ENCODE measurements around the gene LRRC9. TPM values are rescaled to one million over a fixed set of nuclear protein-coding genes. Genes with fewer than 3 reads are reported as not detected.

Gene LRRC9
- total and polyA plus RNA-seq, 2 donors from 2014 or later = not detected

DNA sequence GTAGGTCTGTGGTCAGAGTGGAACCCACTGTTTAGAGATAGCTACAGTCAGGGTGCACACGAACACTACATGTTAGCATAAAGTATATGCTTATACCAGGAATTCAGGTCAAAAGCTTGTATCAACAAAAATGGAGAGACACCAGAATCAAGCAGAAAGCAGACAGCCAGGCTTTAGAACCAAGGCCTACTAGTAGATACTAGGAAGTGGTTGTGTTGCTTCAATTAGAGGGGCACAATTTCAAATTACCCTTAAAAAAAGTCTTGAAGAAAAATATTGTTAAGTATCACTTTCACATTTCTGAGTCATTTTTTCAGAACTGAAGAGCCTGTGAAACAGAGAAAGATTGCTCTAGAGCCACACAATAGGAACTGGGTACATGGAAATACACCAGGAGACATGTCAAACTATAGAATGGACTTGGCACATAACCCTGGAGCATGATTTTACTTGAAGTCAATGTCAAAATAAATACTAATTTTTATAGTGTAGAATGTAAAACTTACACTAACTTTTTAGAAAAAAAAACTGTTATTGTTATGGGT is 41.6 kb downstream of the LRRC9 start:
- H3K36me3 ChIP-seq (ENCODE audit: control insufficient read depth in 2 of 3, insufficient read depth in 3 of 3, low read length in 3 of 3) = no peaks in the 10 kb centered on the region
- no peaks in the 10 kb centered on the region for H3K27me3 ChIP-seq (ENCODE audit: control insufficient read depth, insufficient read depth, low read length)
- H3K9ac ChIP-seq (ENCODE audit: low read length in 3 of 3) = no peak overlapping the region
- FAIRE-seq (no peak), DNase-seq (no peak)
- H3K4me3 ChIP-seq (ENCODE audit: low read length in 3 of 3) = no peak overlapping the region
- H3K27ac ChIP-seq (ENCODE audit: low read depth in 2 of 2, low read length in 2 of 2) = no peak overlapping the region
- TF ChIP-seq, protein P1, sequence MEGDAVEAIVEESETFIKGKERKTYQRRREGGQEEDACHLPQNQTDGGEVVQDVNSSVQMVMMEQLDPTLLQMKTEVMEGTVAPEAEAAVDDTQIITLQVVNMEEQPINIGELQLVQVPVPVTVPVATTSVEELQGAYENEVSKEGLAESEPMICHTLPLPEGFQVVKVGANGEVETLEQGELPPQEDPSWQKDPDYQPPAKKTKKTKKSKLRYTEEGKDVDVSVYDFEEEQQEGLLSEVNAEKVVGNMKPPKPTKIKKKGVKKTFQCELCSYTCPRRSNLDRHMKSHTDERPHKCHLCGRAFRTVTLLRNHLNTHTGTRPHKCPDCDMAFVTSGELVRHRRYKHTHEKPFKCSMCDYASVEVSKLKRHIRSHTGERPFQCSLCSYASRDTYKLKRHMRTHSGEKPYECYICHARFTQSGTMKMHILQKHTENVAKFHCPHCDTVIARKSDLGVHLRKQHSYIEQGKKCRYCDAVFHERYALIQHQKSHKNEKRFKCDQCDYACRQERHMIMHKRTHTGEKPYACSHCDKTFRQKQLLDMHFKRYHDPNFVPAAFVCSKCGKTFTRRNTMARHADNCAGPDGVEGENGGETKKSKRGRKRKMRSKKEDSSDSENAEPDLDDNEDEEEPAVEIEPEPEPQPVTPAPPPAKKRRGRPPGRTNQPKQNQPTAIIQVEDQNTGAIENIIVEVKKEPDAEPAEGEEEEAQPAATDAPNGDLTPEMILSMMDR (IDR thresholded peaks at IDR 0.05; ENCODE audit: borderline replicate concordance, extremely low read depth, insufficient read depth) = no peak
- no peaks in the 10 kb centered on the region for H3K9me3 ChIP-seq (ENCODE audit: control insufficient read depth in 2 of 3, insufficient read depth in 1 of 3, low read length in 3 of 3)
- H3K4me1 ChIP-seq (ENCODE audit: control insufficient read depth in 2 of 3, insufficient read depth in 2 of 3, low read depth in 1 of 3, low read length in 3 of 3) = no peaks in the 10 kb centered on the region
- intact Hi-C loops (cut with DNase I) = loop anchor here (10.0 kb wide), 1 partner anchor 233 kb away; no protein-coding TSS in a partner anchor

DNA sequence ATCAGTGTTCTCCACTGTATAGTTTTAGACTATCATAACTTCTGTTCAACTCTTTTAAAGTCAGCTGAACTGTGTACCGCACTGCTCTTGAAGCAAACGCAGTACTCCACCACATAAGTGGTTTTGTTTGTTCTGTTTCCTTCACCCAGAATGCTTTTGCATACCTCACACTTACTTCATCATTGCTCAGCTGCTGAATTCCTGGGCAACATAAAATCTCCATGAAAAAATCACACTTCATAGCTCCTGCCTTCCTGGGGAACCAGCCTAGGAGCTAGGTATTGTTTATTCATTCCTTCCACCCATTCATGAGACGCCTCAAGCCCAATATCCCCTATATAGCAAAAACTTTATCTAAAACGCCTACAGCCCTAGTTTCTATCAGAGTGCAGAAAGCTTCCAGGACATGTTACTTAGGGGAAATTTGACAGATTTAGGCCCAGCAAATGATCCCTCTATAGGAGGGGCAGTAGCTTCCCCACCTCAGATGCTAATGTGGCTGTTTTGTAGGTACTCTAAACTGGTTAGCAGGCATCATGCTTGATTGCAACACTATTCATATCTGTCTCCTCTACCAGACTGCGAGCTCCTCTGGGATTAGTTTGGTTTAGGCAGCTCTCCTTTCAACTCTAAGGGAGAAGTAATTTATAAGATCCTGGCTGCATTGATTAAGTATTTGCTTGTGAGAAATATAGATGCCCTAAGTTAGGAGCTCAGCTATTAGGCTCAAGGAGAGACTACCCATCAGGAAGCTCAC is 44.5 kb downstream of the LRRC9 start:
- FAIRE-seq (no peak), DNase-seq (no peak)
- TF ChIP-seq, protein P1 (IDR thresholded peaks at IDR 0.05; ENCODE audit: borderline replicate concordance, extremely low read depth, insufficient read depth) = no peak
- Histone ChIP-seq H3K27me3 (ENCODE audit: control insufficient read depth, insufficient read depth, low read length) (no peaks in the 10 kb centered on the region), H3K4me3 (ENCODE audit: low read length in 3 of 3) (no peak overlapping the region), H3K27ac (ENCODE audit: low read depth in 2 of 2, low read length in 2 of 2) (no peak overlapping the region), H3K4me1 (ENCODE audit: control insufficient read depth in 2 of 3, insufficient read depth in 2 of 3, low read depth in 1 of 3, low read length in 3 of 3) (no peaks in the 10 kb centered on the region), H3K36me3 (ENCODE audit: control insufficient read depth in 2 of 3, insufficient read depth in 3 of 3, low read length in 3 of 3) (no peaks in the 10 kb centered on the region), H3K9ac (ENCODE audit: low read length in 3 of 3) (no peak overlapping the region), H3K9me3 (ENCODE audit: control insufficient read depth in 2 of 3, insufficient read depth in 1 of 3, low read length in 3 of 3) (no peaks in the 10 kb centered on the region)
- intact Hi-C loops (cut with DNase I) = loop anchor here (10.0 kb wide), 1 partner anchor 230 kb away; no protein-coding TSS in a partner anchor

DNA sequence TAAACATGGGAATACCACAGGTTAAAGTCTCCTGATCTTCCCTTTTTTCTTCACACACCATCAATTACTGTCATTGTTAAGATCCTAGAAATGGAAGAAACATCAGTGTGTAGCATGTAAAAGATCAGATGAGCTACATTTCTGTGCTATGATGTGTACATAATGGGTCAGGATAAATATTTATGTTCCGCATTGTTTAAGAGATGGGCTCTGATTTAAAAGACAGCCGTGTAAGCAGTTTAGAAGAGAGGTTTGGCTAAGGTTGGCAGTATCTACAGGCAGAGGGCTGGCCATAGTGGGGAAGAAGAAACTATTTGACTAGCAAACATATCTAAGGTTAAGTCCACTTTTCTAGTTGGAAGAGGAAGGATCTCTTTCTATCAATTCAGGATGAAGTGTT is 49.4 kb downstream of the LRRC9 start:
- Histone ChIP-seq H3K9ac (ENCODE audit: low read length in 3 of 3) (no peak overlapping the region), H3K4me3 (ENCODE audit: low read length in 3 of 3) (no peak overlapping the region), H3K9me3 (ENCODE audit: control insufficient read depth in 2 of 3, insufficient read depth in 1 of 3, low read length in 3 of 3) (no peaks in the 10 kb centered on the region), H3K27me3 (ENCODE audit: control insufficient read depth, insufficient read depth, low read length) (no peaks in the 10 kb centered on the region), H3K36me3 (ENCODE audit: control insufficient read depth in 2 of 3, insufficient read depth in 3 of 3, low read length in 3 of 3) (no peaks in the 10 kb centered on the region), H3K27ac (ENCODE audit: low read depth in 2 of 2, low read length in 2 of 2) (no peak overlapping the region), H3K4me1 (ENCODE audit: control insufficient read depth in 2 of 3, insufficient read depth in 2 of 3, low read depth in 1 of 3, low read length in 3 of 3) (no peaks in the 10 kb centered on the region)
- intact Hi-C loops (cut with DNase I) = loop anchor here (10.0 kb wide), 1 partner anchor 225 kb away; no protein-coding TSS in a partner anchor
- no peak for FAIRE-seq
- TF ChIP-seq, protein P1 (IDR thresholded peaks at IDR 0.05; ENCODE audit: borderline replicate concordance, extremely low read depth, insufficient read depth) = no peak
- no peak for DNase-seq
